DMS153 (cell line): Measurements from ENCODE around the gene RCAN3.
"Not testable (repeated sequence)": the region's sequence is repeated elsewhere in the genome, so short reads cannot be mapped to it uniquely, and the experiment has no call there.

Experiments used
- DNase-seq: peaks from one replicate; lab custom pipeline; 2025; lab: John Stamatoyannopoulos, UW

The RCAN3 gene

DNA sequence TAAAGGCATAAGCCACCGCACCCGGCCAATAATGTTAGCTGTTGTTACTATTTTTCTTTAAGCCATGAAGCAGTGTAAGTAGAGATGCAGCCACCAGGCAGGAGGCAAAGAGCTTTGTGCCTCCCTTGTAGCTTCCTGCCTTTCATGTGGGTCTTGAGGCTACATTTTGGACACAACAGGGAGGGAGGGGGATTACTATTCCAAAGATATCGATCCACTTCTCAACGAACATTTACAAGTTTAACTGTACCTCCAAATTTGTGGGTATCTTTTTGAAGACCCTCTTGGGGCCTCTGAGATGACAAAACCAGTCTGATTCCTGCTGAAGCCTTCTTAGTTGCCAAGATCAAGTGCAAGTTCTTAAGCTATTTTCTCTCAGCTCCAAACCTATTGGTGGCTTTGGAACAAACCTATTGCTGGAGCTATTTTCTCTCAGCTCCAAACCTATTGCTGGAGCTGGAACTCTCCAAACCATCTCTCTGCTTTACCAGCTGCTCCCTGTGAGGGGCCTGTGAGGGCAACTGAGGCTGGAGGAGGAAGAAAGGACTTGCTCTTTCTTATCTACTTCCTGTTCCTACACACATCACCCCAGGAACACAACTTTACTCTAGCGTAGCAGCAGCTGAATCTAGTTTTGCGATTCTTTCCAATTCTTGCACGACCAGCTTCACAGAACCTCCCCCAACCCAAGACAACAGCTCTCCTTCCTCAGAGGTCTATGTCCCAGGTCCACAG is 16.1 kb upstream of the RCAN3 start:
- DNase-seq, result no peak

DNA sequence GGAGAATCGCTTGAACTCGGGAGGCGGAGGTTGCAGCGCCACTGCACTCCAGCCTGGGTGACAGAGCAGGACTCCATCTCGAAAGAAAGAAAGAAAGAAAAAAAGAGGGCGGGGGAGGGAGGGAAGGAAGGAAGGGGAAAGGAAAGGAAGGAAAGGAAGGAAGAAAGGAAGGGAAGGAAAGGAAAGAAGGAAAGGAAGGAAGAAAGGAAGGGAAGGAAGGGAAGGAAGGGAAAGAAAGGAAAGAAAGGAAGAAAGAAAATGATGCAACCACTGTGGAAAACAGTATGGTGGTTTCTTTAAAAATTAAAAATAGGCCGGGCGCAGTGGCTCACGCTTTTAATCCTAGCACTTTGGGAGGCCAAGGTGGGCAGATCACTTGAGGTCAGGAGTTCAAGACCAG is 15.2 kb upstream of the RCAN3 start:
- no peak for DNase-seq

DNA sequence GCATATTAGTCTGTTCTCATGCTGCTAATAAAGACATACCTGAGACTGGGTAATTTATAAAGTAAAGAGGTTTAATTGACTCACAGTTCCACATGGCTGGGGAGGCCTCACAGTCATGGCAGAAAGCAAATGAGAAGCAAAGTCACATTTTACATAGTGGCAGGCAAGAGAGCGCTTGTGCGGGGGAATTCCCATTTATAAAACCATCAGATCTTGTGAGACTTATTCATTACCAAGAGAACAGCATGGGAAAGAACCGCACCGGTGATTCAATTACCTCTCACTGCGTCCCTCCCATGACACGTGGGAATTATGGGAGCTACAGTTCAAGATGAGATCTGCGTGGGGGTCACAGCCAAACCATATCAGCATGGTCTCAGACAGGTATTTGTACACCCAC is 14.5 kb upstream of the RCAN3 start:
- DNase-seq, result not testable (repeated sequence)

DNA sequence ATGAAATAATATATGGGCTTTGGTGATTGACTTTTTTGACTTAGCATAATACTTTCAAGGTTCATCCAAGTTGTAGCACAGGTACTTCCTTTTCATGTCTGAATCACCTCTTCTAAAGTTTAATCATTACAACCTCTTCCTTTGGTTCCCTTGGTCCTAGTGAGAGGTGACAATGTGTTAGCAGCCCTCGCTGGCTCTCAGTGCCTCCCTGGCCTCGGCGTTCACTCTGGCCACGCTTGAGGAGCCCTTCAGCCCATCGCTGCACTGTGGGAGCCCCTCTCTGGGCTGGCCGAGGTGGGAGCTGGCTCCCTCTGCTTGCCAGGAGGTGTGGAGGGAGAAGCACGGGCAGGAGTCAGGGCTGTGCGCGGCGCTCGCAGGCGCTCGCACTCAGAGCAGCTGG is 13.0 kb upstream of the RCAN3 start:
- DNase-seq, result no peak

DNA sequence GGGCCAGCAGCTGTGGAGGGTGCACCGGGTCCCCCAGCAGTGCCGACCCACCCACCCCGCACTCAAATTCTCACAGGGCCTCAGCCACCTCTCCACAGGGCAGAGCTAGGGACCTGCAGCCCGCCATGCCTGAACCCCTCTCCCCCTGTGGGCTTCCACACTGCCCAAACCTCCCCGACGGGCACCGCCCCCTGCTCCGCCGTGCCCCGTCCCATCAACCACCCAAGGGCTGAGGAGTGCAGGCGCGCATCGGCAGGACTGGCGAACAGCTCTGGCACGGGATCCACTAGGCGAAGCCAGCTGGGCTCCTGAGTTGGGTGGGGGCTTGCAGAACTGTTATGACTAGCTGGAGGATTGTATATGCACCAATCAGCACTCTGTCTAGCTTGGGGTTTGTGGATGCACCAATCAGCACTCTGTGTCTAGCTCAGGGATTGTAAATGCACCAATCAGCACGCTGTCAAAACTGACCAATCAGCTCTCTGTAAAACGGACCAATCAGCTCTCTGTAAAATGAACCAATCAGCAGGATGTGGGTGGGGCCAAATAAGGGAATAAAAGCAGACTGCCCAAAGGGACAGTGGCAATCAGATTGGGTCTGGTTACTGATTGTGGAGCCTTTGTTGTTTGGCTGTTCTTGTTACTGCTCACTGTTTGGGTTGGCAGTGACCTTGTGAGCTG is 12.4 kb upstream of the RCAN3 start:
- no peak for DNase-seq

DNA sequence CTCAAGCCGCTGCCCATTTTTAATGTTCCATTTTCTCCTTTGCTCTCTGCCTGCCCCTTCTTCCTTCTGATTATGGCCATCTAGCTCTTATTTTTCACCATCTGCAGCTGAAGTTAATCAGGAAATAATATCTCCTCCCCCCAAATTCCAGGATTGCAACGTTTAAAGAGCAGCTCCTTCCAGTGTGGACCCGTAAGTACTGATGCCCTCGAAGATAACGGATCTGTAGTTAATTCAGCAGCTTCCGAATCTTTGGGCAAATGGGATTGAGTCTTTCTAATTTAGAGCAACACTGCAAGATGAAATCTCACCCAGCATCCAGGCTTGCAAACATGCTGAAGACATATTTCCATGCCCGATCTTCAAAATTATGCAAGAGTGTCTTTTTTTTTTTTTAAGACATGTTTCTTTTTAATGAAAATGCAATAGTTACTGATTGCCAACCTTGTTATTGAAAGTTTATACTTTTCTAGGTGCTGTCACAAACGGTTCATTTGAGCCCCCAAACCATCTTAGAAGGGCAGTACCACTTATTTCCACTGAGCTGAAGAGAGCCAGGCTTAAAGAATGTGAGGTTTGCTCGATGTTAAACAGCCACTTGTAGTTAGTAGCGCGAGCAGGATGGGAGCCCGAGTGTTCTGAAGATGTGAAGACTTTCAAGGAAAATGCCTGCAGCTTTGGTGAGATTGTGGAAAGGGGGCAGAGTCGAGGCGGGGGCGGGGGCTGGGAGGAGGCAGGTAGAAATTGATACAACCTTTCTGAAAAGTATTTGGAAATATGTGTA is 10.9 kb upstream of the RCAN3 start:
- no peak for DNase-seq

DNA sequence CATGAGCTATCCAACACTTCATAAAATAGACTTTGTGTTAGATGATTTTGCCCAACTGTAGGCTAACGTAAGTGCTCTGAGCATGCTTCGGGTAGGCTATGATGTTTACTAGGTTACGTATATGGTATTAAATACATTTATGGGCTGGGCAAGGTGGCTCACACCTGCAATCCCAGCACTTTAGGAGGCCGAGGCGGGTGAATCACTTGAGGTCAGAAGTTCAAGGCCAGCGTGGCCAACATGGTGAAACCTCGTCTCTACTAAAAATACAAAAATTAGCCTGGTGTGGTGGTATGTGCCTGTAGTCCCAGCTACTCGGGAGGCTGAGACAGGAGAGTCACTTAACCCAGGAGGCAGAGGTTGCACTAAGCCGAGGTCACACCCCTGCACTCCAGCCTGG is 9.7 kb upstream of the RCAN3 start:
- DNase-seq, result not testable (repeated sequence)

DNA sequence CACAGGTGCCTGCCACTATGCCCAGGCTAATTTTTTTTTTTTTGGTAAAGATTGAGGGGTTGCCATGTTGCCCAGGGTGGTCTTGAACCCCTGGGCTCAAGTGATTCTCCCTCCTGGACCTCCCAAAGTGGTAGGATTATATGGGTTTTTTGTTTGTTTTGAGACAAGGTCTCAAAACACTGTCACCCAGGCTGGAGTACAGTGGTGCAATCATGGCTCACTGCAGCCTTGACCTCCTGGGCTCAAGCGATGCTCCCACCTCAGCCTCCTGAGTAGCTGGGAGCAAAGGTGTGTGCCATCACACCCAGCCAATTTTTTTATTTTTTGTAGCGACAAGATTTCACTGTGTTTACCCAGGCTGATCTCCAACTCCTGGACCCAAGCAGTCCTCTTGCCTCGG is 8.9 kb upstream of the RCAN3 start:
- DNase-seq, result no peak

DNA sequence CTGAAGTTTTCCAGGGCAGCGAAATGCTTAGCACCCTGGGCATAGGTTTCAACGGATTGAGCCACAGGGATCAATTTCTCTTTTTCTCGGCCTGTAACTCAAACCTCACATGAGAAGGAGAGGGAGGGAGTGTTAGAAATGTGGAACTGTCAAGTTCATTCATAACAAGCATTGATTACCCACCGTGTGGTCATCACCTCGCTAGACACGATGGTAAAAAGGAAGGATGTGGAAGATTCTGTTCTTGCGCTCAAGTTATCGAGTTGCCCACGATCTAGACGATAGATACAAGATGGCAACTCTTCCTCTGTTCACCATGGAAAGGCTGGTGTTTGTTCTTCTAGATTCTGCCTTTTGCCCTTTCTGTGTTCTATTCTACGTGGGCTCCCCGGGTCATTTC is 4.0 kb upstream of the RCAN3 start:
- no peak for DNase-seq

DNA sequence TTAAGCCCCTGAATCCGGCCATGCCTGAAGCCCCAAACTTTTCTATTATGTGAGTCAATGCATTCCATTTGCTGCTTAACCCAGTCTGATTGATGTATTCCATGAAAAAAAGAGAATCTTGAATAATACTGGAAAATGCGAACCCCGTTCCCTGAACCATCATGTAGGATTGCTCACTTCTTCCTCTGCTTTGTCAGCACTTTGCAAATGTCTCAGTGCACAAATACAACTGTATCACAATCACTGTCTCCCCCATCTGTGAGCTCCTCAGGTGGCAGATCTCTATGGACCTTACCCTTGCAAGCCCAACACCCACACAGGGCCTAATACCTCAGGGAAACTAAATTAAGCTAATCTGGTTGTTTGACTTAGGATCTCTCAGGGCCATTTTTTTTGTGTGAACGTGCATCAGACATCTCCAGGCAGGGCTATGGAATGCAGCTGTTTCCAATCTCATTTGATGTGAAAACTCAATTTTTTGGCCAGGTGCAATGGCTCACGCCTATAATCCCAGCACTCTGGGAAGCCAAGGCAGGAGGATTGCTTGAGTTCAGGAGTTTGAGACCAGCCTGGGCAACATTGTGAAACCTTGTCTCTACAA is 2.1 kb upstream of the RCAN3 start:
- no peak for DNase-seq

DNA sequence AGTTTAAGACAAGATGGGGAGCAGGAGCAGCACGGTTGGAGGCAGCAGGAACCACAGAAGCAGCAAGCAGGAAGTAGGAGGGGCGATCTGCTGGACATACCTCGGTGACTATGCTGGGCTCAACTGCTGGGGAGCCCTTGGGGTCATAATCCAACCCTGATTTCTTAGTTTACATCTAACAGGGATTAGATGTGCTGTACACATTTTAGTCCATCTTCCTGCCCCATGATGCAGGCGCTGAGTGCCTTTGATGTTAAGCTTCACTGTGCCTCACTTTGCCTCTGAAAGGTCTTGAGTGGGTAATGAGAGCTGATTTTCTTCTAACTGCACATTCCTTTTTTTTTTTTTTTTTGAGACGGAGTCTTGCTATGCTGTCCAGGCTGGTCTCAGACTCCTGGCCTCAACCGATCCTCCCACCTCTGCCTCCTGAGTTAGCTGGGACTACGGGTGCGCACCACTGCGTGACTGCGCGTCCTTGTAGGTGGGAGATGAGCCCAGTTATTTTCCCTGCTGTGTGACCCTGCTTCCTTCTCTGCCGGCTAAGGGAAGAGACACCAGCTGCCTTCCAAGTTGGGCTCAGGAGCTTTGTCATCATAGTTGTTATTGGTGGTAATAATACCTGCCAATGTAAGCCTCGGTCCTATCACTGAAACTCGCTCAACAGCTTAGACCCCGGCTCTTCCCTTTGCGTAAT is 1.1 kb upstream of the RCAN3 start:
- no peak for DNase-seq

DNA sequence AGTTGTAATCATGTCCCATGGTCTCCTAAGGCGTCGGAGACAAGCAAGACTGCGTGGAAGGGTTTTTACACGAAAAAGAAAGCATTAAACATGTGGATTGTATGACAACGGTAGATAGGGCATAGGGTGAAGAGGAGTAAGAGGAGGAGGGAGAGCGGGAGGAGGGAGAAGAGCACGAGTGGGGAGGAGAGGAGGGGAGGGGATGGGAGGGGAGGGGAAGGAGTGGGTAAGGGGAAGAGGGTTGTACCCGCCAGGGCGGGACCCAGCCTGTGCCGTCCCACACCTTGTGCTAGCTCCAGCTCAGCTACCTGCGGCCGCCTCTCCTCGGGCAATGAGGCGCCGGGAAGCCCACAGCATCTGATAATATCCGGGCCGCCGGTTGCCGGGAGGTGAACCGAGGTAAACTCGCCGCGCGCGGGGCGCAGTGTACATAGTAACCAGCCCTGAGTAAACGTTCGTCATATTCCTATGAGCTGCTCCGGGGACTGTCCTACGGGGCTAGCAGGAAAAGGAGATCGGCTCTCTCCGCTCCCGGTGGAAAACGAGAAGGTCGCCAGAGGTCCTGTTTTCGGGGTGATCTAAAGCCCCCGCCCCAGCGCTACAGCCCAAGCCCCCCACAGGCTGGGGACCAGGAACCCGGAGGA is 449 bp upstream of the RCAN3 start:
- DNase-seq, result peak; percentile 75

DNA sequence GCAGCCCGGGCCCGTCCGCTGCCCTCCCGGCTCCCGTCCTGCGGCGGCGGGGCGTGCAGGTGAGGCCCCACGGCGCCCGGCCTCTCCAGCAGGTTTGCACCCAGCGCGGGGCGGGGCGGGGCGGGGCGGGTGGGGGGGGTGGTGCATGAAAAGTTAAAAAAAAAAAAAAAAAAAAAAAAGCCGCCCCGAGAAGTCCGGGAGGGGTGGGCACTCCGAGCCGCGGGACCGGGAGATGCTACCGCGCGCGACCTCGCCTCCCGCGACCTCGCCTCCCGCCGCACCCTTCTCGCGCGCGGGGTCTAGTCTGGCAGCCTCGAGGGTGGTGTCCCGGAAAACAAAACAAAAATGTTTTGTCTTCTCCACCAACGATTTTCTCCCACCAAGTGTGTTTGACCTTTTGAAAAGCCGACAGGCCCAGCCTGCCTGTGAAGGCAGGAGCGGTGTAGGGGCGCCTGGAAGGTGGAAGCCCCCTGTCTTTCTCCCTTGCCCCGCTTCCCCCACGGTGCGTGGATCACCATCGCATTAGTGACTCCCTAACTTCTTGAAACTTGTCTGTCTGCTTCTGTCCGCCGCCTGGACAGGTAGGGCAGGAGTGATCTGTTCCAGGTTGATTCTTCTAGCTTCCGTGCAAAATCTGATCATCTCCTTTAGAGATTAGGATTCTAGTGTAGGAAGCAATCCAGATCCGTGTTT is 569 bp downstream of the RCAN3 start:
- DNase-seq, result no peak

DNA sequence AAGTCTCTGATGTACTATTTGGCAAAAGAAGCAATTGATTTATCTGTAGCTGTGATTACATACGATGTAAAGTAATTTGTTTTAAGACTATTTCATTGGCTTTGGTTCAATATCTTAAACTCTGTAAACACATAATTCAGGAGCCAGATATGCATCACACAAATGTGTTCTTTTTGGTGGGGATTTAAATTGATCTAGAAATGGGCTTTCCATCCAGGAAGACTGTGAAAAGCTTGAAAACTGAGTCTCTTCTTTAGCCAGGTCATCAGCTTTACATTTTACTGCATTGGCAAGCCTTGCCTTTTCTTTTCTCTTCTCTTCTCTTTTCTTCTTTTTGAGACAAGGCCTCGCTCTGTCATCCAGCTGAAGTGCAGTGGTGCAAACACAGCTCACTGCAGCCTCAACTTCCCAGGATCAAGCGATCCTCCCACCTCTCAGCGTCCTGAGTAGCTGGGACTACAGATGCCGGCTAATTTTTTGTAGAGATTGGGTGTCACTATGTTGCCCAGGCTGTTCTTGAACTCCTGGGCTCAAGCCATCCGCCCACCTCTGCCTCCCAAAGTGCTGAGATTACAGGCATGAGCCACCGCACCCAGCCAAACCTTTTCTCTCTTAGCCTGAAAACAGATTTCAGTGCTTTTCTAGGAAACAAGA is 1.4 kb downstream of the RCAN3 start:
- no peak for DNase-seq

DNA sequence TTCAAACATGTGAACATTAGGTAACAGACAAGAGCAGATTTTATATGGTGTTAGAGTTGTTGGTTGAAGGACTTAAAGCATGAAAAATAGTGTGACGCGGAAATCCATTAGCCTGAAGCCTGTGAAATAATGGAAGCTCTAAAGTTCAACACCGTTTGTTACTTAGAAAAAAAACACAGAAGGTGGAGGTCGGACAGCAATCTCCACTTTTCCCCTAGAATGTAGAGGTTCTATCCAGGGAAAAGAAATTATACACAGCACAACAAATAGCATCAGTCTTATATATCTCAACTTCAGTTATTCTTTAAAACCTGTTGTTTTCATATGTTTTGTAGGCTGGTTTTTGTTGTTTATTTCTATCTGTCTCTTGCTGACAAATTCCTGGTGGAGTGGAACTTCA is 1.9 kb downstream of the RCAN3 start:
- no peak for DNase-seq

DNA sequence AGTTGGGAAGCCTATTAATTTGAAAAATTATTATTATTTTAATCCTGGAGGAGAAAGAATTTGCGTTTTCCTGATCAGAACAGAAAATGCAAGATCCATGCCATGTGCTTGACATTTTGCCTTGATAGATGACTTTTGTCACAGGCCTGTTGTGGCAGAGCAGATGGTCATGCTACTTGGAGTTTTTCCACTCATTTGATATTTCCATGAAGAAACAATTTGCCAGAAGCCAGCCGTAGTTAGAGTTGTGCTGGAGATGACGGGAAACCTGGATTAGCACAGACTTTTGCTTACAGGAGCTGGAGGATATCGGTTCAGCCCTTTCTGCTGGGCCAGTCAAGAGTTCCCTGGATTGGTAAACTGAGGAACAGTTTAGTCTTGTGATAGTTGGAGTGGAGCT is 3.2 kb downstream of the RCAN3 start:
- no peak for DNase-seq

DNA sequence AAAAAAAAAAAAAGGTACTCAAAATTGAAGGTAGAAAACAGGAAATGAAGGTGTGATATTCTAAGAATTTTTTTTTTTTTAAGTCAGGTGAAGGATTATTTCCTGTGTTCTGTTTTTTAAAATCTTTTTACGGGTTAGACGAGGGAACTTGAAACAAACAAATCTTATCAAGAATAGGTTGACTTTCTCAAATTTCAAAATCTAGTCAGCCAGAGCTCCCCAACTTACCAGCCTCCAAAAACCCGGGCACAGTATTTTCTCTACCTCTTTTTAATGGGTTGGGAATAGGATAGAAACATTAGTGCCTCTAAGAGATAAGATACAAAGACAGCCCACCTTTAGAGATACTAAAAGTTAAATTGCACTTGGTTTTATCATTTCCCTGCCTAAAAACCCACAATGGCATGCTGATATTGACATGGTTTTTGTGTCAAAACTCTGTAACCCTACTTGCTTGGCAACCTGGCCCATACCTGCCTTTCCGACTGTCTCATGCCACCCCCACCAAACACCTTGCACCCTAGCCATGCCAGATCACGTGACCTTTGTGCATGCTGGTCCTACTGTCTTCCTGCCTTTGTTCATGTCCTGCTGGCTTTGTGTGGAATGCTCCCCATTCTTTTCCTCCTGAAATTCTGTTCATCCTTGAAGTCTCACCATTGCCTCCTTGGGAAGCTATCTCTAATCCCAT is 4.2 kb downstream of the RCAN3 start:
- DNase-seq, result no peak

DNA sequence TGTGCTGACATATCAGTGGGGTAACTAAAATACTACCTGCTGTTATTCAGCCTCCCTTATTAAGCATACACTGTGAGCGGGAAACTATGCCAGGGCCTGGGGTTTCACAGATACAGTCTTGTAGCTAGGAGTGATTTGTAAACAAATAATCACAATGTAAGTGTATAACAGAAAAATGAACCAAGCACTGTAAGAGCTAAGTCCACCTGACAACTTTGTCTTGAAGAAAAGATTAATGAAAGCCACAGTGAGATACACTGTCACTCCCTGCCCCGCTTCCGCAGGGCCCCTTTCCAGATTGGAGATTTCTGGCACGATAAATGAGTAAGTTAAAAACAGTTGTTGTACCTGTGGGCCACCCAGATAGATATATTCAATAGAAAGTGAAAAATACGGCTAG is 4.8 kb downstream of the RCAN3 start:
- no peak for DNase-seq

DNA sequence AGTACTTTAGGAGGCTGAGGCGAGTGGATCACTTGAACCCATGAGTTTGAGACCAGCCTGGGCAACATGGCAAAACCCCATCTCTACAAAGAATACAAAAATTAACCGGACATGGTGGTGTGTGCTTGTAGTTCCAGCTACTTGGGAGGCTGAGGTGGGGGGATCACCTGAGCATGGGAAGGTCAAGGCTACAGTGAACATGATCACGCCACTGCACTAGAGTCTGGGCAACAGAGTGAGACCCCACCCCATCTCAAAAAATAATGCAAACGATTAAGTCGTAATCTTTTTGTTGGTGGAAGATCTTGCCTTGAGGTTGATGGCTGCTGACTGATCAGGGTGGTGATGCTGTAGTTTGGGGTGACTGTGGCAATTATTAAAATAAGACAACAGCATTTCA is 6.3 kb downstream of the RCAN3 start:
- DNase-seq, result no peak

DNA sequence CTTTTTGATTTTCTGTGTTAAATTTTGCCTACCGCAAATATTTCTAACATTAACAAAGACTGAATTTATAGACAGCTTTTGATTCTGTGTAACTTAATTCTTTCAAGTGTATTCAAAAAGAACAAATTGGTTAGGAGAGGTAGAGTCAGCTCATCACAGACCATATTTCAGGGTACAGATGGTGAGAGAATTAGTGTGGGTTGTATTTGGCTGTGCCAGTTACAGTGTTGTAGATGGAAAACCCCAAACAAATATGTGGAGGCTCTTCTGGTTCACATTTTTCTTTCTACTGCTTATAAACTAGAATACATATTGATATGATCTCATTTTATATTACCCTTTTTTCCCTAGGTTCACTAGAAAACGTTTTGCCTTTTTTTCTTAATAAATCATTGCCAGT is 11.1 kb downstream of the RCAN3 start:
- no peak for DNase-seq
